LHCN-M2 (cell line): ENCODE measurements around the gene DNAJB4. TPM values are rescaled to one million over a fixed set of nuclear protein-coding genes. Genes with fewer than 3 reads are reported as not detected.
"Not testable (repeated sequence)": the region's sequence is repeated elsewhere in the genome, so short reads cannot be mapped to it uniquely, and the experiment has no call there.

Experiments
- DNase-seq: peaks from one replicate; pipeline ENCODE4 v3.0.0-alpha.2; 2012; ENCODE audit warnings: low read depth
- polyA plus RNA-seq: library from polyadenylated mRNA; unstranded; fragments of >200 nt; gene quantifications from one replicate; pipeline ENCODE4 v1.2.1, GENCODE V29; 2012; ENCODE audit warnings: missing spikeins
- total RNA-seq: library from RNA; depleted of rRNA; stranded (reverse); fragments of >200 nt; gene quantifications from 2 replicates; pipeline ENCODE4 v1.2.3, GENCODE V29; 2014; rRNA removed

The DNAJB4 gene
- total RNA-seq: 229 and 269 TPM in 2 replicates
- polyA plus RNA-seq: 130 TPM

DNA sequence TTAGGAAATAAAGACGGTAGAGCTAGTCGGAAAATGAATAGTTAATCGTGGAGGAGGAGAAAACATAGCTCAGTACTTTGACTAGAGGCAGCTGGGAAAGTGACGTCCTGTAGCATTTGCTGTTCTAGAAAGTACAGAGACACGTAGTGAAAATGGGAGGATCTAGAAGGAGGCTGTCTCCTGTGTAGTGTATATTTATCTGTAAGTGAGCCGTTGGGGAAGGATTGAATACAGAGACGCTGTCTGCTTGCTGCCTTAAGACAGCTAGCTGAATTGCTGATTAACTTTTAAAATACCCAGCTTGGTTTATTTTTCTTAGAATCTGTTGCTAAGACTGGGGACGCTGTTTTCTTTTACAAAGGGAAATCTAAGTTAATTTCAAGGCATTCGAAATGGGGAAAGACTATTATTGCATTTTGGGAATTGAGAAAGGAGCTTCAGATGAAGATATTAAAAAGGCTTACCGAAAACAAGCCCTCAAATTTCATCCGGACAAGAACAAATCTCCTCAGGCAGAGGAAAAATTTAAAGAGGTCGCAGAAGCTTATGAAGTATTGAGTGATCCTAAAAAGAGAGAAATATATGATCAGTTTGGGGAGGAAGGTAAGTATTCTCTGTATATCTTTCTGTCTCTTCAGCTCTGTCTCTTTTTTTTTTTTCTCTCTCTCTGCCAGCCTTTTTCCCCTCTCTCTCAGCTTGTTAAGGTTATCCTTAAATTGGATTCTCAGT is at the start of gene DNAJB4:
Gene DNAJB4, plus strand, starts transcription at position 221 of the 729 bp plus-strand sequence. Its CDS starts 172 bp downstream, at position 393.
- DNase-seq: peak; percentile 99

DNA sequence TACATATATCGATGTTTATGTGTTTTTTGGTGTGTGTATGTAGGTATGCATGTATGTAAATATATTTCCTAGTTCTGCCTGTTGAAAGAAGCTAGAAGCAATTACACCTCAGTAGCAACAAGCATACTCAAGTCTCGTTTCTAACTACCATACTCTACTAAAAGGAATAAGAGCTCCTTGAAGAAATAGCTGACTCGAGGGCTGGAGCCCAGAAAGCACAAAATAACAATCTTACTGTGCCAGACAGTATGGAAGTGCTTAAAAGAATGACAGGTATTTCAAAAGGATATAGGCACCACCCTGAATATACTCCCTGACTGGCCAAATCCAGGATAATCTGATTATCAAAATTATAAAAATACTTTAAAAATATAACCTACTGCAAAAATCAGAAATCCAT is 49.0 kb upstream of the DNAJB4 start:
- DNase-seq: no peak

DNA sequence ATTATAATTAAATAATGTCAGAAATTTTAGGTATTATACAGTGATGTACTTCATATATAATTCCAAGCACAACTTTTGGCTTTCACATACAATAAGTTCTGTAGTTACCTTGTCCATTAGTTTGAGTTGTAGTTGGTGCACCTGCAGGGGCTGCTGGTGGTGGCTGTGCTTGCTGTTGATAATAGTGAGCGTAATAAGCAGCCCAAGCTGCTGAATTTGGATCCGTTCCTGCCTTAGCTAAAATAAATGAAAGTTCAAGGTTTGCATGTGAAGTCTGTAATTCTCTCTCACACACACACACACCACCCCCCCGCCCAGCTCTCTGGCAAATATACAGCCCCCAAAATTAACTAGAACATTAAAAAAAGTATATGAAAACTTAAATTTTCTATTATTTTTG is 48.3 kb upstream of the DNAJB4 start:
- DNase-seq: no peak

DNA sequence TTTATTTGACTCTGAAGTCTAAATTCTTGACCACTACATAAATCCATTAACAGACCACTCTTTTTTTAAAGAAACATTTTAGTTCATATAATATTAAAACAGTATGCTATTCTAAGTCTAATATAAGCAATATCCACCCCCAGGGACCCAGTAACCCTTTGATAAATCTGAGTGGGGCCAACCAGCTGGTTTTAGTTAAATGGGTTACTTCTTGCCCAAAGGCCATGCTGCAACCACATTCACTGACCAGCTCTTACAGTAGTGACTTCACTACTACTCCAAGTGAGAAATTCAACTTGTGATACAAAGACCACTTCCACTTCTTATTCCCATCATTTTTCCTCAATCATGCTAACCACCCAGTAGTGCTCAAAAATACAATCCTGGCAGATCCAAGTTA is 46.3 kb upstream of the DNAJB4 start:
- no peak for DNase-seq

GRCh38 chr1:77958850-77959249 is 45.9 kb upstream of the DNAJB4 start:
- DNase-seq: no peak

DNA sequence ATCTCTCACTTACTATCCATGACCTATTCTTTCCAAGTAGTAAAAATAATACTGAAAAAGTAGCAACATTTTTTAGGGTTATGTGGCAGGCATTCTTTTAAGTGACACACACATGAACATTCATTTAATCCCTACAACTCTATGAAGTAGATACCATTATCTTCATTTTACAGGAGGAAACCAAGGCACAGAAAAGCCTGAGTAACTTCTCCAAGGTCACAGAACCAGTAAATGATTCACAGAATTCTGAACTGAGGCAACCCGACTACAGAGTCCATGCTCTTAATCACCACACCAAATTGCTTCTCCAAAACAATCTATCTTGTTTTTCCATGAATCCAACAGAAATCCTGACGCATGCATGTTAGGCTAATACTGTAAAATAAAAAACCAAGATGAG is 43.3 kb upstream of the DNAJB4 start:
- no peak for DNase-seq

DNA sequence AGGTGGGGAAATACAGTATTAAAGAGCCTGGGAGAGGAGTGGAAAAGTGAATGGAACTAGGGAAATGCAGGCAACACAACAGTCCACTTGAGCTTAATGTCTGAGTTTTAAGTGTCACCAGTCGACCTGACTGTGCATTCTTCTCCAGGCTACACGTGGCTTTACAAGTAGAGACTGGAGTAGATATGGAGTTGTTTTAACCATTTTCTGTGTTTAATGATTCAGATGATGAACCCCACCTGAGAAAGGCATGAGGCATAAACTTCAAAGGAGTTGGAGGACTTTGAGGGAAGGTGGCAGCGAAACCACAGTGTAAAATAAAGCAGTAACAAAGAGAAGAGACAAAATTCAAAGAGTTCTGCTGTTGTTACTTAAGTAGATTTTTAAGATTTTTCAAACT is 38.4 kb upstream of the DNAJB4 start:
- DNase-seq: no peak

- no peak for DNase-seq
These were observed 34.5 kb upstream of the DNAJB4 start for GRCh38 chr1:77970192-77970591.

GRCh38 chr1:77972080-77972479 is 32.7 kb upstream of the DNAJB4 start:
- DNase-seq: no peak

- peak; percentile 49 for DNase-seq
These were observed 29.4 kb upstream of the DNAJB4 start for GRCh38 chr1:77975386-77975785.

DNA sequence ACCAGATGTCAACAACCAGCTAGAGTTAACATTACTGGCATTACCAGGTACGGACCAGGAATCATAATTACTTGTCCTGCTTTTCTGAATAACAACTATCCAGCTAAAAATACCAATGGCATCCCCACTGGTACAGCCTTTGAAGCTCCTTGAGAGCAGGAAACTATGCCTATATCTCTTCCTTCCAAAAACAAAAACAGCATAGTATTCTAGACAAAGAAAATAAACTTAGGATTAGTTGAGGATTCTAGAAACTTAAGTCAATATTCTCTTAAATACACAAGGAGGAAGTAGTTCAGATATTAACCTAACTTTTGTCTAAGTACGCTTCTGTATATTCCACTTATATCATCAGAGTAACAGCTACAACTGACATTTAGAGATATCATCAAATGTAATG is 28.8 kb upstream of the DNAJB4 start:
- DNase-seq: no peak

DNA sequence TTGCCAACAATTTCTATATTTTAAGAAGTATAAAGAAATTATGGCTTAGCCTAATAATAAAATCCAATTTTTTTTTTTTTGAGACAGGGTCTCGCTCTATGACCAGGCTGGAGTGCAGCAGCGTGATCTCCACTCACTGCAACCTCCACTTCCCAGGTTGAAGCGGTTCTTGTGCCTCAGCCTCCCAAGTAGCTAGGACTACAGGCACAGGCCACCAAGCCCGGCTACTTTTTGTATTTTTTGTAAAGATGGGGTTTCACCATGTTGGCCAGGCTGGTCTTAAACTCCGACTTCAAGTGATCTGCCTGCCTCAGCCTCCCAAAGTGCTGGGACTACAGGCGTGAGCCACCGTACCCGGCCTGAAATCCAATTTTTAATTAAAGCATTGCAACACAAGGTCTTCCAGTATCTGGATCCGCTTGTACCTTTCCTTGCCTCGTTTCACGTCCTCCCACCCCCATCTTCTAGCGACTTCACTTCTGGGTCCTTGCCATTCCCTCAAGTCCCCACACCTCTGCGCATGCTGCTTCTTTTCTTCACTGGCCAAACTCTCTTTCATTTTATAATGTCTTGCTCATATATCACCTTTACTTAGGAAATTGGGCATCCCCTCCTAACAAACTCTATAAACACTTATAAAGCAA is 28.2 kb upstream of the DNAJB4 start:
- no peak for DNase-seq

- no peak for DNase-seq
These were observed 26.8 kb upstream of the DNAJB4 start for GRCh38 chr1:77977989-77978292.

- DNase-seq: peak; percentile 92
These were observed 26.3 kb upstream of the DNAJB4 start for GRCh38 chr1:77978293-77978968.

GRCh38 chr1:77978969-77979876 is 25.5 kb upstream of the DNAJB4 start, which contains the start of gene FUBP1:
TSS of gene FUBP1 (minus strand) at chr1:77979072. CDS start at chr1:77979004, 68 bp downstream.
- peak; percentile 99 for DNase-seq

GRCh38 chr1:77983352-77983996 is 21.3 kb upstream of the DNAJB4 start:
- DNase-seq: not testable (repeated sequence)

GRCh38 chr1:77983997-77984355 is 20.8 kb upstream of the DNAJB4 start:
- DNase-seq: no peak

DNA sequence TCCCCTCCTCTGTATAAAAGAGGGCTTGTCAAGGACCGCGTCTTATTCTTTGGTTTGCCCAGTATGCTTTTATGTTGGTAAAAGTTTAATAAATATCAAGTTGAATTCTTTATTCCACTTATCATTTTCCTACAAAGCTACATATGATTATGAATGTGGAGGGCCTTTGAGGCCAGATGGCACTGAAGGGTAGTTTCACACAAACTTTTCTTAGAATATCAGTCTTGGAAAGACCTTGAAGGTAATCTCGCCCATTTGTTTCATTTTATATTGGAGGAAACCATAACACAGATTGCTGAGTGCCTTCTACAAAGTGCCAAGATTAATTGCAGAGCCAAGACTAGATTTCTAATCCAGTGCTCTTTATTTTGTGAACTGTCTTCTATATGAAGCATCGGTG is 20.1 kb upstream of the DNAJB4 start:
- DNase-seq: no peak

DNA sequence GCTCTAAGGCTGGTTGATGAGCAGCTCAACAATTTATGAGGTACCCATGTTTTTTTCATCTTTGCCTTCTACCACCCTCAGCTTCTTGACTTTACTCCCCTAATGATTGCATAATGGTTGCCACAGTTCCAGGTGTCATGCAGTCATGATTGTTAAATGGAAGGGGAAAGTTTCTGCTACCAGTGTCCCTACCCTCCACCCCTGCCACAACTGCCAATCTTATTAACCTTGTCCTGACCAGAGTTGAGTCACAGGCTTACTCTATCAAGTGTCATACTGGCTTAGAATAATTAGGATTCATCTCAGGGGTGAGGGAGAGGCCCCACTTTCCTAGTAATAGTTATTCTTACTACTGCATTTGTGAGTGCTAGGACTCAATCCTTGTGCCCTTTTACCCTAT is 17.9 kb upstream of the DNAJB4 start:
- no peak for DNase-seq

GRCh38 chr1:77987919-77988318 is 16.8 kb upstream of the DNAJB4 start:
- no peak for DNase-seq

DNA sequence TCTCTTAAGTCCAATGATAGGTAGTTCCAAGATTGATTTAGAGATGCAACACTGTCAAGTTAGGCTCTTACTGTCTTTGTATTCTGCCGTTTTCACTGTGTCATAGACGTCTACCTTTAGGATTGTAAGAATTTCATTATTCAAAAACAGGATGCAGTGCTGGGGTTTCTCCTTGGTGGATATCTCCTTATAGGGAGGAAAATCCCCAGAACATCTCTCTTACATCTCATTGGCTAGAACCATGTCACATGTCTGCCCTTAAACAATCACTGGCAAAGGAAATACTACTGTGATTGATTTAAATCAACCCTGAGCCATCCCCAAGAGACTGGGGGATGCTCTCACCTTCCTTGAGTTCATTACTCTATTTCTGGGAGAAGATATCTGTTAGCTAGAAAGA is 15.0 kb upstream of the DNAJB4 start:
- DNase-seq: no peak
